Activated T-helper 1 cell treated with anti-CD3 and anti-CD28 coated beads, Interleukin-2, amount 50 U/mL, for 16 hours (primary cell): Measurements from ENCODE around the gene SSU72.
"Not testable (repeated sequence)": the region's sequence is repeated elsewhere in the genome, so short reads cannot be mapped to it uniquely, and the experiment has no call there.

Experiments used
- DNase-seq, 2 donors: peaks; one replicate each; pipeline ENCODE4 v3.0.0-alpha.2; 2020; ENCODE audit warnings: low read depth in 1 of 2, low spot score in 1 of 2

SSU72 gene

DNA sequence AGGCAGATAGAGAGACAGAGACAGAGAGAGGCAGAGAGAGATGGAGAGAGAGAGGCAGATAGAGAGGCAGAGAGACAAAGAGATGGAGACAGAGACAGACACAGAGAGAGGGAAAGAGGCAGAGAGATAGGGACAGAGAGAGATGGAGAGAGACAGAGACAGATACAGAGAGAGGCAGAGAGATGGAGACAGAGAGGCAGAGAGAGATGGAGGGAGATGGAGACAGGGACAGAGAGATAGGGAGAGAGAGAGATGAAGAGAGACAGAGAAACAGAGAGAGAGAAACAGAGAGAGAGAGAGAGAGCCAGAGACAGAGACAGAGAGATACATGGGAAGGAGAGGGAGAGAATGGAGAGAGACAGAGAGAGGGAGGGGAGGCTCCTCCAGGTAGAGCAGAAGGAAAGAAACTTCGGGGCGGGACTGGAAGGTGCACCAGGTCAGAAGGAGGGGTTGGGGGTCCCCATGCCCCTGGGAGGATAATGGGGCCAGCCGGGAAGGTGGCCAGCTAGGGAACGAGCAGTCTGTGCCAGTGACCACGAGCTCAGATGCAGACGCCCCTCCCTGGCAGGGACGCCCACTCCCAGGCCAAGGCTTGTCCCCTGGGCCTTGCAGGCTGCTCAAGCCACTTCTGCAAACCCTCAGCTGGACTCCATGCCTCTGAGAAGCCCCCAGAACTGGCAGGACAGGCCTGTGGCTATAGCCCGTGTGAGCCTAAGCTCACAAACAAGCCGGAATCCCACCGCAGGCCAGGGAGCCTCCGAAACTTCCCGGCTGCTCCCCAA, 22.0 kb upstream of the SSU72 start:
- no peak for DNase-seq

DNA sequence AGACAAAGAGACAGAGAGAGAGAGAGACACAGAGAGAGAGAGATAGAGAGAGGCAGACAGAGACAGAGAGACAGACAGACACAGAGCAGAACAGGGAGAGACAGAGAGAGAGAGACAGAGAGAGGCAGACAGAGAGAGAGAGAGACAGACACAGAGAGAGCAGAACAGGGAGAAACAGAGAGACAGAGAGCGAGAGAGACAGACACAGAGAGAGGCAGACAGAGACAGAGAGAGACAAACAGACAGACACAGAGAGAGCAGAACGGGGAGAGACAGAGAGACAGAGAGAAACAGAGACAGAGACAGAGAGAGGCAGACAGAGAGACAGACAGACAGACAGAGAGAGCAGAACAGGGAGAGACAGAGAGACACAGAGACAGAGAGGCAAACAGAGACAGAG, 20.7 kb upstream of the SSU72 start:
- not testable (repeated sequence) for DNase-seq

DNA sequence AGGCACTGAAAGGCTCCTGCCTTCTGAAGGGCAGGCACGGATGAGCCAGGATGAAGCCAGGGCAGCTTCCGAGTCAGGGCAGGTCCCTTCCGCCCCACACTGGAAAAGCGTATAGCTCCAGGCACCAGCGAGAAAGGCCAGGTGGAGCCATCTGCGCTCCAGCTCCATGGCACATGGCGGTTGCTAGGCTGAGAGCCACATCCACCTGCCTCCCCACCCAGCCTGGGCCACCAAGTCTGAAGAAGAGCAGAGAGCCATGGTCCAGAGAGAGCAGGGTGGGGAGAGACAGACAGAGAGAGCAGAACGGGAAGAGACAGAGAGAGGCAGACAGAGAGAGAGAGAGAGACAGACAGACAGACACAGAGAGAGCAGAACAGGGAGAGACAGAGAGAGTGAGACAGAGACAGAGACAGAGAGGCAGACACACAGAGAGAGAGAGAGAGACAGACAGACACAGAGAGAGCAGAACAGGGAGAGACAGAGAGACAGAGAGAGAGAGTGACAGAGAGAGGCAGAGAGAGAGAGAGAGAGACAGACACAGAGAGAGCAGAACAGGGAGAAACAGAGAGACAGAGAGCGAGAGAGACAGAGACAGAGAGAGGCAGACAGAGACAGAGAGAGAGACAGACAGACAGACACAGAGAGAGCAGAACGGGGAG, 20.1 kb upstream of the SSU72 start:
- DNase-seq: no peak

DNA sequence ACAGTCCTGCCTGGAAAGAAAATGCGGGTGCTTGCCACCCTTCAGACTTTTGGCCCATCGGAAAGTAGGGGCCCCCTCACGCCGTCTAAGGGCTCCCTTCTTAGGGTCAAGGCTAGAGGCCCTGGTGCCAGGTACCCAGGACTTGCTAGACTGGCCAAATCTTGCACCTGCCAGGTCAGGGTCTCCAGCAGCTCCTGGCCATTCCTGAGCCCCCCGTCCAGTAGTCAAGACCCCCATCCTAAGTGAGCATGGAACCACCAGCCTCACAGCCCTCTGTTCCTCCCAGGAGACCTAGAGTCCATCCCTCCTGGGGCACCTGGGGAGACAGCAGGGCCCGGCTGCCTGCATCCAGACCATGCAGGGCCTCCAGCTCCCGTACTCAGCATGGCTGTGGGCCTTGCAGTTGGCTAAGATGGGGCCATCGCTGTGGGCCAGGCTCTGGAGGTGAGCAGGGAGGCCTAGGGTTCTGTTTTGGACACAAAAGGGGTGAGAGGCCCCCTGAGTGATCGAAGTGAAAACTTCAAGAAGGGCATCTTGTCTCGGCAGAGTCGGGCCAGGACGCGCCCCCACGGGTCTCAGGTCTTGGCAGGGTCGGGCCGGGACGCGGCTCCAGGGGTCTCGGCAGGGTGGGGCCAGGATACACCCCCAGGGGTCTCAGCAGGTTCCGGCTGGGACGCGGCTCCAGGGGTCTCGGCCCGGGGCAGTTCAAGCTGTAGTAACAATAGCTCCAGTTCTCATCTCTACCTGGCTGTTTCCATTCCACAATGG, 19.4 kb upstream of the SSU72 start:
- no peak for DNase-seq

DNA sequence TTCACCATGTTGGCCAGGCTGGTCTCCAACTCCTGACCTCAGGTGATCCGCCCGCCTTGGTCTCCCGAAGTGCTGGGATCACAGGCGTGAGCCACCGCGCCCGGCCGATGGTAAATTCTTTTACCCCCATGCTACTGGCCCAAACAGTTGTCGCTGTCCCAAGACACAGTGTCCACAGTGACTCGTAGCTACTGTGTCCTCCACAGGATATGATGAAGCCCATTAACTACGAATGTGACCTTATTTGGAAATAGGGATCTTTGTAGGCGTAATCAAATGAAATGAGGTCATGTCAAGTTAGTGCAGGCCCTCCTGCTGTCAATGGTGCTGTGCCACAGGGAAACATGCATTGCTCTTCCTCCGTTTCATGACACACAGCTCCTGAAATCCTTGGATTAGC, 16.8 kb upstream of the SSU72 start:
- DNase-seq: no peak

DNA sequence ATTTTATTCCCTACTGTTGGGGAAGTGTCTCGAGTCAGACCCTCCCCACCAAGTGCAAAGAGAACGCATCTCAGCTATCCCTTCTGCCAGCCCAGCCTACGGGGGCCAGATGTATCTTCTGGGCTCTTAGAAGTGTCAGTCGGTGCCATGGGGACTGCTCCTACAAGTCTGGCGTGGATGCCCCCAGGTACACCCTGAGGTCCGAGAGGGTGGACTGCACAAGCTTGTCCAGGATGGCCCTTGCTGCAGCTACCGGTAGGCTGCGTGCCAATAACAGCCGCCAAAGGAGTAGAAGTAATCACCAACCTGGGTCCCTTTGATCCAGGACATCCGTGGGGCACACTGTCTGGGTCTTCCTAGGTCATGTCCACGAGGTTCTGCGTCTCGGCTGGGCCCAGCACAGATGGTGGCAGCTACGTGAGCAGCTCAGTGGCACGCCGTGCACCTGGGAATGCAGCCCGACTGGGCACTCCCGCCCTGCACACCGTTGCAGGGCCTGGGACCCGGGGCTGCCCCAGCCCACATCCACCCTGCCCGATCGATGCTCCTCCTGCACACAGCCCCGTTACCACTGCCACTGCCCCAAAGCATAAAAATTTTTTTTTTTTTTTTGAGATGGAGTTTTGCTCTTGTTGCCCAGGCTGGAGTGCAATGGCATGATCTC, 8.8 kb upstream of the SSU72 start:
- DNase-seq: no peak

DNA sequence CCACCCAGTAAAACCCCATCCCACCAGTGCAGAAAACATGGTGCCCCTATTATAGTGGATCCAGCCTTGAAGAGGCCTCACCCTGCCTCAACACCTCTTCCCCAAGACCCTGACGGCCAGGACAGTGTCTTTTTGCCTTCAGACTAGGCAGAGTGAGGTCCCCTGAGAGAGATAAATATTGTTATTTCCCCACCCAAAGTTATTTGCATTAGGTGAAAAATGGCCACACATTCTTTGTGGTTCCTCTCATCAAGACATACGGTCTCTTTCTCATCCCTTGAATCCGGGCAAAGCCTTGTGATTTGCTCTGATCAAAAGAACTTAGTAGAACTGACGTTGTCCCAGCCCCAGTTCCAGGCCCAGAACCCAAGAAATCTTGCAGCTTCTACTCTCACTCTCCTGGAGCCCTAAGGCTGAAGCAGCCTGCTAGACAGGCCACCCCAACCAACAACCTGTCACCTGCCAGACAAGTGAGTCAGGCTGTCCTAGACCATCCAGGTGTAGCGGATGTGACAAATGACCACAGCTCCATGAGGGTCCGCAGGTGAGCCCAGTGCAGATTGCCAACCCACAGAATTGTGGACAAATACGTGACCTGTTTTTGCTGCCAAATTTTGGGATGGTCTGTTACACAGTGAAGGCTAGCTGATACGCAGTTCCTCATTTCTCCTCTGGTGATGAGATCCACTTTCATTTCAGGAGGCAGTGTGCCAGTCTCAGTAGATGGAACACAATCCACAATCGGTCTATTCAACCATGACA, 8.1 kb upstream of the SSU72 start:
- DNase-seq: no peak

DNA sequence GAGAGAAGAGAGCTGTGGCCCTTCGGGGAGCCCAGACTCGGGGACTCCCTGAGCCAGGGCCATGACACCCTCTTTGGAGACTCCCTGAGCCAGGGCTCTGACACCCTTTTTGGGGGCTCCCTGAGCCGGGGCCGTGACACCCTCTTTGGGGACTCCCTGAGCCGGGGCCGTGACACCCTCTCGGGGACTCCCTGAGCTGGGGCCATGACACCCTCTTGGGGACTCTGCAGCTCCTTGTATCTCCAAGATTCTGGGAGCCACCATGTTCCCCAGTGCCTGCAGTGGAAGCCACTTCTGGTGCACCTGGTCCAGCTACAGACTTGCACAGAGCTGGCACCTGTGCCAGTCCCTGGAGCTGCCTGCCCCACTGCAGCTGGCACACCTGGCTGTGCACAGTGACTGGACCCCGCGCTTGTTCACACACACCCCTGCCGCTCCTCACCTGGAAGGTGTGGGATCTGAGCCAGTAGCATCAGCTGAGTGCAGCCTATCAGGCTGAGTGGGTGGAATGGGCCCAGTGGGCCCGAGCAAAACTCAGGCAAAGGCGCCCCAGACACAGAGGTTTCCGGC, 3.8 kb upstream of the SSU72 start:
- no peak for DNase-seq

DNA sequence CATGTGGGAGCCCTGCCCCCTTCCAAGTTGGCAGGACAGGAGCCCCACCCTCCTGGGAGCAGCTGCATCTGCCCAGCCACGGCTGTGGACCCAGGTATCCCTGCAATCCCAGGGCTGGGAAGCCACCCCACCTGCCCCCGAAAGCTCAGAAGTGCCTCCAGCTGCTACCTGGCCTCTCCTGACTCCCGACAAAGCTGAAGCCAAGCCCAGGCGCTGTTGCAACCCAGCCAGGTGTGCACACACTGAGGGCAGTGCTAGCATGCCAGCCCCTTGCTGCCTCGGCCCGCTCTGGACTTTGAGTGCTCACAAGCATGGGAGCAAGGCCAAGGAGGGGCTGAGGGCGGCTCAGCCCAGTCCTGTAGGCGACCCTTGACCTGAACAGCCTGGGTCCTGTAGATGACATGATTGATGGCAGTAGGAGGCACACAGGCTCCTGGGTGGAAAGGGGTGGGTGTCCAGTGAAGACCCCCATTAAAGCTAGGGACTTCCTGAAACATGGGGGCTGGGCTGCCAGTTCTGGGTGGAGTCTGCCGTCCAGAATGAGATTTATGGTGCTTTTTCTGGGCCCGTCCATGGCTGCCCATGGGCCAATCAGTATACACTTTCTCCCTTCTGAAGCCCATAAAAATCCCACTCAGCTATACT, 2.8 kb upstream of the SSU72 start:
- DNase-seq: no peak

DNA sequence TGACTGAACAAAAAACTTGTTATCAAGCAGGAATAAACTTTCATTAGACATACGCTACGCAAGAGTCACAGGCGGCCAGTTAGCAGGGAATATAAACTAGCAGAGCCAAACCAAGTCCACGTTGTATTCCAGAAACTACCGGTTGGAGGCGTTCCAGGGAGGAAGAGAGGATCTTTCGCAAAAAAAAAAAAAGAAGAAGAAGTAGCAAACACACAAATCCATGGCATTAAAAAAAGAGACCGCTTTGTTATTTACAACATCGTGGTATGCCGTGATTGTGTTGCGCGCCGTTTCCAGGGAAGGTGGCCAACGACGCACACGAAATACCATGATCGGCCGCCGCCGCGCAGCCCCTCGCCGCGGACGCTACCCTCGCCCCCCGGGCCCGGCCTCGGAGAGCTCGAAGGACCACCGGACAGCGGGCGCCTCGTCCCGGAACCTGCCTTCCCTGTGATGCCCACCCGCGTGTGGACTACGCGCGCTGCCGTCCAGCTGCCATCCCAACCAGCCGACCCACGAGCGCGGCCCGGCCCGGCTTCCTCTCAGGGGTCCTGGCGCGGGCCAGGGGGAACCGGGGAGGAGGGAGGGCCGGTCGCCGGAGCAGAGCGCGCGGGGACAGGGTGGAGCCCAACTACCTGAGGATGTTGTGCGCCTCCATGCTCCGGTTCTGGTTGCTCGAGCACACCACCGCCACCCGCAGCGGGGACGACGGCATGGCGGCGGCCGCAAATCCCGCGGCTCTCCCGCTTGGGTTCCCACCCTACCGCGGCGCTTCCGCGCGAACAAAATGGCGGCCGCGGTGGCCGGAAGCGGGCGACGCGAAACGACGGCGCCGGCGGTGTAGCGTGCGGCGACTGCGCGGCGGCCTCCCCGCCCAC, 581 bp downstream of the SSU72 start:
- peak; percentile 35 to 68 for DNase-seq

DNA sequence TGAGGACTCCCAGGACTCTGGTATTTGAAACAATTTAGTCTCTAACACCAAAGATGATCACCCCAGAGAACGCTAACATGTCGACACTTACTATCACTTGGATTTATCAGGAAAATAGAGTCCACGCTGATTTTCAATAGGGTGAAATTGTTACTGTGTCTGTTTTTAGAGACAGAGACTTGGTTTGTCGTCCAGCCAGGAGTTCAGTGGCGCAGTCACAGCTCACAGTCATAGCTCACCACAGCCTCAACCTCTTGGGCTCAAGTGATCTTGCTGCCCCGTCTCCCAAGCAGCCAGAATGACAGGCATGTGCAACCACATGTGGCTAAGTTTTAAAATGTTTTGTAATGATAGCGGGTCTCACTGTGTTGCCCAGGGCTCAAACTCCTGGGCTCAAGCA, 5.3 kb downstream of the SSU72 start:
- DNase-seq: no peak

DNA sequence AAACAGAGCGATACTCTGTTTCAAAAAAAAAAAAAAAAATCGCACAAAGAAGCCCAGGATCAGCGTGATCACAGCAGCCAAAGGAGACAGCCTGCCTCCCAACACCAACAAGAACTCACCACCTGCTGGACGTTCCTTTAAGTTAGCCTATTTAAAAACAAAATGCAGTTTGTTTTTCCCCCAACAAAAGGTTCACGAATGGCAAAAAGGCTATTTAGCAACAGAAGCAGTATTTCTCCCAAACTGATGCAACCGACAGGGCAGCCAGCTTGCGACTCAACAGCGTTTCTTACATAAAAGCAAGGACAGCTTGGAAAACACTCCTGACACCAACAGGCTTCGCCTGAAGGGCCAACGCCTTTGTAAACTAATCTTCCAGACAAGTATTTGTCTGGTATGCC, 6.8 kb downstream of the SSU72 start:
- DNase-seq: no peak

DNA sequence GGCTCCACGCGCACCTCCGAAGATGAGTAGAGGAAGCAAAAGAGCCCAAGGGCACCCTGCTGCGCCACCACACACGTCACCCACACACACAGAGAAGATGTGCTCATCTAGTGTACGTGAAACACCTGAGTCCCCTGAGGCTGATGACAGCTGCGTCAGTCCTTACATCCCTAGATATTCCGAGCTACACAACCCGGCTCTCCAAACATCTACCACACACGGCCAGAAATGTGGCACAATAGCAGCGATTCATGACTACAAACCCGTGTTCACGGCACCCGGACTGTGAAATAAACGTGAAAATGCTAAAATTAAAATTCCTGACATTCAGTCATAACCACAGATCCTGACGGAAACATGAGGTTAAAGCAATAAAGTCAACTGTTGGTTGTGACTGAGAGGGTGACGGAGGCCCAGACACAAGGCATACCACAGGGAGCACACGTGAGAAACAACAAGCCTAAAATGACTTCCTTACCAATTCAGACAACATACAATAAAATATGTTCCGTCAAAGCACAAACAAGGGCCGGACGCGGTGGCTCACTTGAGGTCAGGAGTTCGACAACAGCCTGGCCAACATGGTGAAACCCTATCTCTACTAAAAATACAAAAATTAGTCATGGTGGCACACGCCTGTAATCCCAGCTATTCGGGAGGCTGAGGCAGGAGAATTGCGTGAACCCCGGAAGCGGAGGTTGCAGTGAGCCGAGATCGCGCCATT, 7.3 kb downstream of the SSU72 start:
- DNase-seq: no peak

DNA sequence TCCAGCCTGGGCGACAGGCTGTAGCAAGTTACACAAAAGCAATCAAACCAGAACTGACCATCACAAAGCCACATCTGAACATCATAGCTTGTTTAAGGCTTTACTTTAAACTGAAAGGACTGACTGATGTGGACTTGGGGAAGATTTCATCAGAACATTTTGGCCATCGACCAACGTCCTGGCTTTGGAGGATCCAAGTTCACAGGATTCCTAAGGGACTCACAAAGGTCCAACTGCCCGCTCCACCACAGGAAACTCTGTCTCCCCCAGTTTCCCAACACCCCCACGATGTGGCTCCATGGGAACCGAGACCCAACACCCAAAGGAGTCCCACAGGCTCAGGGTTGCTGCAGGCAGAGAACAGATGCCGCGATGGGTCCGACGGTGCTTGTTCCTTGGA, 9.3 kb downstream of the SSU72 start:
- no peak for DNase-seq

DNA sequence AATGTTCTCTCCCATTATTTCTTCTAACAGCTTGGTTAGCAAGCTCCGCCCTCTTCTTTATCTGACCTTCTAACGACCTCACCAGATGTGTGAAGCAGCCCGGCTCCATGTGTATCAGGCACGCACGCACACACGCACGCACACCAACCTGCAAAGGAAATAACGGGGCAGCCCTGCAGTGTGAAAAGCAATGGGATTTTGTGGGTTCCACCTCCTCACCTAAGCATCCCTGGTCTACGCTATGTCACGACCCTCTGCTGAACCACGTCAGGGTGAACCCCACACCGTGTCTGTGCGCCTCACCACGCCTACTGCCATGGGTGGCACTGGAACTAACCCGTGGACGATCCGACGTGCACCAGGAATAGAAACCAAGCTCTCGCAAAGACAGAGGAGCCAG, 10.4 kb downstream of the SSU72 start:
- no peak for DNase-seq

DNA sequence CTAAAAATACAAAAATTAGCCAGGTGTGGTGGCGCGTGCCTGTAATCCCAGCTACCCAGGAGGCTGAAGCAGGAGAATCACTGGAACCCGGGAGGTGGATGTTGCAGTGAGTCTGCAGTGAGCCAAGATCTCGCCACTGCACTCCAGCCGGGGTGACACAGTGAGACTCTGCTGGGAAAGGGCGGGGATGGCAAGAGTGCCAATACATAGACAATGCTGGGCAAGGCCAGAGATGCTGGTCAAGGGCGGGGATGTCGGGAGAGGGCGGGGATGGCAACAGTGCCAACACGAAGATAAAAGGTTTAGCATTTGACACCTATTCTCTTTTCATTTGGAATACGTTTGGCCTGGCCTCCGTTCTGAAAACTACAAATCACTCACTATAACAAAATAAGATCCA, 11.0 kb downstream of the SSU72 start:
- no peak for DNase-seq

DNA sequence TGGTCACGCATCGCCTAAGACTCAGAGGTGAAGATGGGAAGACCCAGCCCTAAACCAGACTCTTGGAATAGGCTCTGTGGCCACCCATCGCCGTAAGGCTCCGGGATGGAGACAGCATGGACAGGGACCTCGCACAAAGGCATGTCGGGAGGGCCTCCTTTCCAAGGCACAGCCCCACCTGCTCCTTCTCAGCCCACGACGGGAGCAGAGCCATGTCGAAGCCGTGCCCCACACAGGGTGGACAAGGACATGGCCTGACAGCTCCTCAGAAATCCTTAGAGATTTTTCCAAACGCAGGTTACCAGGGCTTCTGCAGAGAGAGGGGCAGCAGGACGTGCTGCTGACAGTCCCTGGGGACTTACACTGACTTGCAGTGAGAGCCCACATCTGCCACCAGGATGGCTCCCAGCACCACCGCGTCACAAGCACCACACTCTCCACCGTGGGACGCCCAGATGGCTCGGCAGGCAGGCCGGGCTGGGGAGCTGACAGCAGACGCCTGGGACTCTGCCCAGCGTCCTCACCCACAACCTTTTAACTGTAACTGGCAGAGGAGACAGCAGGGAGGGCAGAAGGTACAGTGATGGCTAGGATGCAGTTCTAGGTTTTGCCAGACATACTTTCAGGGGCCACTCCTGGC, 12.0 kb downstream of the SSU72 start:
- DNase-seq: no peak
